Endometrial microvascular endothelial cells (primary cell): ENCODE data around the gene STAT4. TPM values are rescaled to one million over a fixed set of nuclear protein-coding genes. Genes with fewer than 3 reads are reported as not detected.

Experiments used
- in situ Hi-C: cut with HindIII; loops from 2 replicates; pipeline ENCODE4 v1.10.0; 2017; ENCODE audit warnings: low sequenced_read_pairs, low pct_unique_long_range_greater_than_20kb; ENCODE audit errors: inconsistent ontology term
- total RNA-seq: library from RNA; depleted of rRNA; stranded (reverse); fragments of >200 nt; gene quantifications from one replicate; pipeline ENCODE4 v1.2.3, GENCODE V29; 2015; ENCODE audit errors: inconsistent ontology term

STAT4 gene
- total RNA-seq, 1 donor from 2014 or later = not detected

DNA sequence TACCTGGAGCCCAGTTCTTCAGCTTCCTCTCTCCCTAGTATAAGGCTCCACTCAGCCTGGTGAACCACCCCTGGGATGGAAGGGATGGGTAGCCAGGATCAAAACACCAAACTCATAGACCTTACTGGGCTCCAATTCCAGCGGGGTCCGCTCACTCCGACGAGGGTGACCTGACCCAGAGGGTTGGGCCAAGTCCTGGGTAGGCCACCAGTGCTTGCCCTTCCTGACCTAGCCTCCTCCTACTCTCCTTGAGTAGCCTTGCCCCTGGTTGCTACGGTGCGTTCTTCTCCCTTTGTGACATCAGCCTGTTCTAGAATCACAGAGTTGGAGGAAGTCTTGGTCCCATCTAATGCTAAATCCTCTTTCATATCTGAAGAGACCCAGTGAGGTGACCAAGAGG is 537 bp upstream of the STAT4 start:
- in situ Hi-C loops = no loop called here

DNA sequence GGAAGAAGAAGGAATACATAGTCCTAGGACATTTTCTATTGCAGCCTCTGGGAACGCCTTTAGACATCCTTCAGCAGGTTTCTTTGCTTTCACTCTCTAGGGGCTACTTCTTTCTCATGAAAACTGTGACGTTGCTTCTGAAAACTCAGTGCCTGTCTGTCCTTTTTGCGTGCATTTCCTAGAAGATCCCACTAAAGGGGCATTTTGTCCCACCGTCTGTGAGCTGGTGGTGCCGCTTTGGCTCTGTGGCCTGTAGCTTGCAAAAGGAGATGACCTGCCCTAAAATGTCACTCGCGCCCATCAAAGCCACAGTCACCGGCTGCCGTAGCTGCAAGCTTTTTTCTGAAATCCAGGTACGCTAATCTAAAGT is 579 bp downstream of the STAT4 start:
- in situ Hi-C loops = no loop called here

DNA sequence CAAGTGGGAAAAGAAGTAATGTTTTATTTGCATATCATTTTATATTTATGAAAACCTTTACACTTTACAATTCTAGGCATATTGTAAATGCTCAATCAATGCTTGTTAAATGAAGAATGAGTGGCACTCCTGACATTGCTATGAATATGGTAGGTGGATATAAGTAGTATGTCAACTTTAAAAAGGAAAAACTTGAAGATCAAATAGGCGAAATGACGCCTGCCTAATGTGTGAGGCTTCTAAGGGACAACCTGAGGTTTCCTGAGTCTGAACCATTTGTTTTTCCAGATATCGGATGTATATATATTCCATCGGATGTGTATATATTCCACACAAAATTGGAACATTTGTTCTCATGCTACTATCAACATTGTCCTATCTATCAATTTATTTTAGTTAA is 1.4 kb downstream of the STAT4 start:
- in situ Hi-C loops = no loop called here

DNA sequence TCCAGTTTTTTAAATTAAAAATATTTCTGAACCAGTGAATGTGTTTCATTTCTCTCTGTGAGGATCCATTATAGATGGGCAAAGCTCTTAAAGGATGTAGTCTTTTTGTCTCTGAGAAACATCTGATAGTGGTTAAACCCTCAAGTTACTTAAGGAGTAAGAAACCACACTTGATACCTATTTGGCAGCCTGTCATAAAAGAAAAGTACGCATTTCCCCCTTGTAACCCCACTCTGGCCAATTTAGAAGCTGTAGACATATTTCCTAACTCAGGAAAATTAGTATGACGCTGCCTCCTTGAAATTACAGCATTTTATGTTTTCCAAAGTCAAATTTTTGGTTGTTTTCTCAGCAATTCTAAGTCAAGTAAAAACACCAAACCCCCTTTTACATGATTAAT is 2.0 kb downstream of the STAT4 start:
- in situ Hi-C loops = no loop called here

DNA sequence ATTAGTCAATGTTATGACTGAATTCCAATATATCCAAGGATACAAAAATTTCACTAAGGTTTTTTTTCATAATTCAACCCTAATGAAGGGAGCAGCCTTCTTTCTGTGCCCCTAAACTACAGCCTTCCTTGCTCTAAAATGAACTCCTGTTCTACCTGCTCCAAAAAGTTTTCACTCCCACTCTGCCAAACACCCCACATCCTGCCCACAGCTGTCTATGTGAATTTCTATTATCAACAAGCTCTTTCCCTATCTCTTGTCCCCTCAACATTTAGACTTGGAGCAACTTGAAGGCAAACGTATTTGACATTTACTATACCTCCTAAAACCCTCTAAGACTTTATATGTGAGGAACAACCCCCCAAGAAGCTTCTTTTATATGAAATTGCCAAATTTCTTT is 2.5 kb downstream of the STAT4 start:
- in situ Hi-C loops = no loop called here

DNA sequence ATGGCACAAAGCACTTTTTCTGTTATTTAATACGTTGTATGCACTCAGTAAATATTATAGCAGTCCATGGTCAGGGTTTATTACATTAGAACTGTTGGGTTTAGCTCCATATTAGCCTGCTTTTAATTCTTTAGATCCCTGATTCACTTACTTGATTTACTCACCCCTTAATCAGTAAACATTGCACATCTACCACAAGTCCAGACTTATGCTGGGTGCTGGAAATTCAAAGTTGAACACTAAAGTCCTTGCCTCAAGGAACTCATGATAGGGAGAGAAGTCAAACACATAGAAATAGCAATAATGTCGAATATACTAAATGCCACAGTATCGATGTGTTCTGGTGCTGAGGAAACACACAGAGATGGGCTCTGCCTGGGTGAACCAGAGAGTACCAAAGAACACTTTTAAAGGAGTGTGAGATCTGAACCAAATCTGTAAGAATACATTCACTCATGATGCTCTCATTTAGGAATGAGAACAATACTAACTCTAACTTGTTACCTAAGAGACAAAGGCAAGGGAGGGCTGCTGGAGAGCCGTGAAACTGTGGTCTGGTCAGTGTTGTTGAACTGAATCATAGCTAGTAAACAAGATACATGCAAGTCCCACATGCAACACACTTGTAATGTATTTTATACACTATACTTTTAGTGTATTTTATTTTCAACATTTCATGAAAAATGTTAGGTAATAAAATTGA is 4.9 kb downstream of the STAT4 start:
- in situ Hi-C loops = no loop called here

DNA sequence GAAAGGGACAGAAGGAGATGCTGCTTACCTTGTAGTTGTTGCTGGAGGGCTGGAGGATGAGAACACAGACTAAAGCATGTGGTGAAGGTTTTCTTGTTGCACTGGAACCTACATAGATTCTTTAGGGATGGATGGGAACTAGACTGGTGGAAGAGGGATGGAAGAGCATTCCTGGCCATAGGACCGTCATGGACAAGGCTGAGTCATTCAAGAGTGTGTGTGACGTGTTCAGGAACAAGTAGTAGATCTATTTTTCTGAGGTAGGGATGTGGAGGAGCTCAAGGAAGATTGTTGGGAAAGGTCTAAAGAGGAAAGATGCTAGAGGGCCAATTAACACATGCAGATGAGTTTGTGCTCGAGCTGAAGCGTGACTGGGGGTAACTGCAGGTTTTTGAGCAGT is 6.6 kb downstream of the STAT4 start:
- in situ Hi-C loops = no loop called here

DNA sequence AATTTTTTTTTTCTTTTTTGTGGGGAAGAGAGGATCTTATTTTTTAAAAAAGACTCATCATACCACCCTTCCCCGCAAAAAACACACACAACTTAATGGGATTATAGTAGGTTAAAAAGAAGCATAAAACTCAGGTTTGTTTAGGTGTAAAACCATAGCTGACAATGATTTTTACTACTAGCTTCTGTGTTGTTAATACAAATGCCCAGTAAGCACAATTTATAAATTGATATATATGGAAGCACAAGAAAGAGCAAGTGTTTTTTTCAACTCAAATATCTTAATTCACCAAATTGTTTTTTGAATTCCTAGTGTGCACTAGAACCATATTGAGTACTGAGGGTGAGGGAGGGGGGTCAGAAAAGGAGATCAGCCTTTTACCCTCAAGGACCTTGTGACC is 7.0 kb downstream of the STAT4 start:
- in situ Hi-C loops = no loop called here

DNA sequence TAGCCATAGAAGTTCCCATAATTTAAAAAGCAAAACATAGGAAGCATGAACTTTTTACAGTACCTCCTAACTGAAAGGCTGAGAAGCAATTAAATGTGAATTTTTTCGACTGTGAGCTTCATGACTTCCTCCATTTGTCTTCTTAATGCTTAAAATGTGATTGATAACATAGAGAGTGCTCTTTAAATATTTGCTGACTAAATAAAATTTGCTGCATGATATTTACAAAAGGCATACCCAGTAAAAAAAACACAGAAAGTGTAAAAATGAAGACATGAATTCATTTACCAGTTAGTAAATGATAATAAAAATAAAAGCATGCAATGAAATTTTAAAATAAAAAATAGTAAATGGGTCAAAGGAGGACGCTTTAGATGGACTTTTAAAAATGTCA is 21.9 kb downstream of the STAT4 start:
- in situ Hi-C loops = no loop called here

DNA sequence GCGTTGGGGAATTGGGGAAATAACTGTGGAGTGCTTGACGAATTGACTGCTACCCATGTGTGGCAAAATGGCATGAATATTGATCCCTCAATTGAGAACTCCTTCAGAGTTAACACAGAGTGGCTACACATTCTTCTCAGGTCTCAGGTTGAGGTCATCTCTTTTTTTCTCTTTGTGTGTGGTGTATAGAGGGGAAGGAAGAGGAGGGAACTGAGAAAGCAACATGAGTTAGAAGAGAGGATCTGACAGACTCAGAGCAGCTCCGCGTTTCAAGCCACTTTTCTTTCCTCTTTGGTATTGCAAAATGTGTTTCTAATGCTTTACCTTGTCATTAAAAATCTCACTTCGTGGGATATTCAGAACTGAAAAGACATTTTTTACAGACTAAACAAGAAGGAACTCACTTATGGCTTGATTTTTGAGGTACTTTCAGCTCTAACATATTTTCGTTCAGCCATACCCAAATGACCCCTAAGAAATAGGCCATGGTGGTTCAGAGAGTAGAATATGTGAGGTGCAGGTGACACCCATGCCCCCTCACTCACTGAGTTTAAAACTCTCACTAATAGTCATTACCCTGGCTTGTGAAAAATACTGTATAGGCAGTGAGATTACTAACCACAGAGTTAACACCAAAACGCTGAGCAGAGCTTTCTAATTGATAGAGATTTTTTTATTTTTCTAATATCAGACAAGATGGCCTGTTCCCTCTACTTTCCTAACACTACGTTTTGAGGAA is 22.5 kb downstream of the STAT4 start:
- in situ Hi-C loops = no loop called here

DNA sequence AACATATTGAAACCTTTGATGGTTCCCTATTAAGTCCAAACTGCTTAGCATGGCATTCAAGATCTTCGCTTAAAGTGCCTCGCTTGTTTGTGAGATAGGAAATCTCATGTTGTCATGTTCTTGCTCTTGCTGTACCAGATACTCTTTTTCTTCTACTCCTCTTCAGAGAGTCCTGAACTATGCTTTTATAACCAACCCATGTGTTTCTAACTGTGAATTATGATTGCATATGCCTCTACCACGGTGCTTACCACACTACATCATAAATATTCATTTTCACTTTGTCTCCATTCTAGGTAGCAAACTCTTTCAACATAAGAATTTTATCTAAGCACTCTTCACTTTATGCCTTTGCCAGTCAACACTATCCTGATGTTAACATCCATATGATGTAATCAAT is 23.6 kb downstream of the STAT4 start:
- in situ Hi-C loops = no loop called here

DNA sequence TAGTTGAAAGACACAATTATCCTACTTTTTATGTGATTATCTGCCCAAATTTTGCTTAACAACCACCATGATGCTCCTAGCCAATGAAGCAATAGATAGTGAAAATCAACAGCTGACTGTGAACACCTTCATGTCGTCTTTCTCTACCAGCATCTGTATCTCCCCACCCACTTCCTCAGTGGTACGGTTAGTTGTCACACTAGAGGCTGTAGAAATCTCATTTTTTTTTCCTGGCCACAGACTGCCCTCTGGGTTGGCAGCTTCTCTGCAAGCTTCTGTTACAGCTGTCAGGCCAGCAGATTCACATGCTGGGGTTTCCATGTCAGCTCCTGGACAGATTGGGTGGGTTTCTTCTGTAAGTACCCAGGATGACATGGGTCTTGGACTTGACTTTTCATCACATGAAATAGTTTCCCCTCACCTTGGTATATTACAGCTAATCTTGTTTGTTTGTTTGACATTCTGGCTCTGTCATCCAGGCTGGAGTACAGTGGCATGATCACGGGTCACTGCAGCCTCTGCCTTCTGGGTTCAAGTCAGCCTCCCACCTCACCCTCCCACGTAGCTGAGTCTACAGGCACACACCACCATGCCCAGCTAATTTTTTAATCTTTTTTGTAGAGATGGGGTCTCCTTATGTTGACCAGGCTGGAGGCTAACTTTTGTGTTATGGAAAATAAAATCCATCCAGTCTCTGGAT is 24.3 kb downstream of the STAT4 start:
- in situ Hi-C loops = no loop called here

DNA sequence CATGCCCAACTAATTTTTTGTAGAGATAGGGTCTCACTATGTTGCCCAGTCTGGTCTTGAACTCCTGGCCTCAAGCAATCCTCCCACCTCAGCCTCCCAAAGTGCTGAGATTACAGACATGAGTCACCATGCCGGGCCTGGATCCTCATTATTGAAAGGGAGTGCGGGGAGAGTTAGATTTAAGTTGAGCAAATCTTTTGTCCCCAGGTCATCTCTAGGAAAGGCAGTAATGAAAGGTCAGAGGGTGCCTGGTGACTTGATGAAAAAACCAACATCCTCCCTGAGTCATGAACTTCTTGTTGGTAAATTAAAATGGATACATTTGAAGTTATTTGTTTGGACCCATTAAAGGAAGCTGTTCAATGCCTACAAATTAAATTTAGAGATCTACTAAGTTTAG is 25.1 kb downstream of the STAT4 start:
- in situ Hi-C loops = no loop called here

DNA sequence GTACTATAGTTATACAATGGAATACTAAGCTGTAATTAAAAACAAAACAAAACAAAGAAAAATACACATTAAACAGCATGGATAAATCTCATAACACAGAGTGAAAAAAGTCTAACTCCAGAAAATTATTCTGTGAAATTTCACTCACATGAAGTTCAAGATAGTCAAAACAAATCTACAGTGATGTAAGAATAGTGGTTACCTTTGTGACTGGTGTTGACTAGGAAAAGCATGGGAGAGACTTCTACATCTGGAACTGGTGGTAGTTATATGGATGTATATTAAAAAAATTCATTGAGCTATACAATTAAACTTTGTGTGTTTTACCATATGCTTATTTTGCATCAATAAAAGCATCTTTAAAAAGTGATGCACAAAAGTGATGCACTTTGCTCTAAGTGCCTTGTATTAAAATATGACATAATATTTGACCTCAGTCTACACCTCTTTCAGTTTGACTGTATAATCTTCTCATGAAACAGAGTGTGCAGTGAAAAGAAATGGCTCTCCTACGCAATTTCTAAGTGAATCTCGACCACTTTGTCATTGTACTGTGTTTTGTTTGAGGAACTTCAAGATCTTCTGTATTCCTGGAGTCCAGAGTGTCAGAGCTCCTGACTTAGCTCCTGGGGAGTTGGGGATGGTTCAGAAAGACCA is 28.0 kb downstream of the STAT4 start:
- in situ Hi-C loops = no loop called here

DNA sequence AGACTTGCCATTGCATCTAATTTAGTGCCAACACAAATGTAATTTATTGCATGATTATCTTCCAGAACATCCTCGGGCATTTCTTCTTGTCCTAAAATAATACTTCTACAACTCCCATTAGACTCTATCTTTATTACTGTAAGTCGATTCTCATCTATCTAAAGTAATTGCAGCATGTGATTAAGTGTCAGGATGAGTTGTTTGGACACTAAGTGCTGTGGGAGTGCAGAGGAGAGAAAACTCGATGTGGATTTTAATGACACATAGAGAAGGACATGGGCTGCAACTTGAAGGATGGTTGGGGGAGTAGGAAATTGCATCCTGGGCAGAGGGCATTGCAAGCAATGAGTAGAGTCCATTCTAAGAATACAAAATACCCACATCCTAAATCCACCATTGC is 33.5 kb downstream of the STAT4 start:
- in situ Hi-C loops = no loop called here

DNA sequence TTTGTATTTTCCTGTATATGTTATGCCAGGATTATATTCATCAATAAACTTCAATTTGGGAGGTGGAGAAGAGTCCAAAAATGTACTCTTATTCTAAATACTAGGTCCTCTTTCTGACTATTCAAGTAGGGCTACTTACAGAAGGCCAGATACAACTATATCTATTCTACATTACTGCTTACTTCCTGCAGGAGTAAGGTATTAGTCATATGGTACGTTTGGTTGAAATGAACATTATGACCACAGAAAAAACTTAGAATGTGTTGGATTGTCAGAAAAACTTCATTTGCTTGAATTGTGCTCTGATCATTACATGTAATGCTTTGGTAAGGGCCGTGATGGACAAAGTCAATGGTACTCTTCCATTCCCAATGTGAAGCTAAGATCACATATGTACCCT is 35.0 kb downstream of the STAT4 start:
- in situ Hi-C loops = no loop called here

DNA sequence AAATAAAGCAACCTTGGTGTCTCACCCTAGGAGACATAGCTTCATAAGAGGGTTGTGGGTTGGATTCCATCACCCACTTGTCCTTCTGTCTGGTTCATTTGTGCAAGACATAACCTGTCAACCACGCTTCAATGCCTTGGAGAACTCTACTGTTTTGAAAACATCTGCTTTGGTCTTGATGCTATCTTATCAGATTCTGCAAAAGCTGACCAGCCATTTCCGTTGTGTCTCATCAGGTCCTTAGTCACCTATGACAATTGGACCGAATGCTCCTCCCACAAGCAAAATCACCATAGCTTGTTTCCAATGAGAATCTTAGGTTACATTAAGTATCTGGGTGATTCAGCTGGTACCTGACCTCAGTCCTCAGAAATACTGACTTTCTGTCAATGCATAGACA is 35.4 kb downstream of the STAT4 start:
- in situ Hi-C loops = no loop called here

DNA sequence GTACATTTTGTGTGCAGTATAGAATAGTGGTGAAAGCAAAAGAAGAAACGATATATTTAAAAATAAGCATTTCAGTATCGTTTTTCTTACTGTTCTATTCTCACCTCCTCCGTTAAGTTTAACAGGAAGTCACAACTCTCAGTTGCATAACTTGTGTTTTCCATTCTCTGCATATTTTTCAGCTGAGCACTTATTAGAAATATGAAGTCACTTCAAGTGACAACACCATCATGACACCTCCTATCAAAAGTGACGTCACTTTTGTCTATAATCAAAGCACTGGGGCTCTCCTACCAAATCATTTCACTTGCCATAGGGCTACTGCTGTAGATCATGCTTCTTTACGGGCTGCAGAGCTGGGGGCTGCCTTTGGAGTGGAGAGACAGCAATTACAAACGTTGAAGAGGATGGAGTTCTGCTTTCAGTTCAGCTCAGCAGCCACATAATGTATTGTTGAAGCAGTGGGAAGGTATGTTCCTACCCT is 36.3 kb downstream of the STAT4 start:
- in situ Hi-C loops = no loop called here

DNA sequence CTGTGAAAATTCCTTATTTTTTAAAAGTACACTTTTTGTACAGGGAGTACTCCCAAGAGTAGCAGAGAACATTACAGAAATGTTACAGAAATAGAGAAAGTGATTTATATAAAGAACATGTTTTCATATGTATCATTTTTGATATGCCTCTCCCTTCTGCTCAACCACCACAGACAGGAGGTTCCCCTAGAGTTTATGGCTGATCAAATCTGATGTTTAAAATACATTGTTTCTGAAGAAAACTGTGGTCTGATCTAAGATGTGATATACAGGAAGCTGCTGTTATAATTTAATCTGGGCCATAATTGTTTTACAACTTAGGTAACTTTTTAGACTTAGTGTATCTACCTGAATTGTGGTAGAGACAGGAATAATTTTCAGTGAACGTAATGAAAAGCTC is 37.0 kb downstream of the STAT4 start:
- in situ Hi-C loops = no loop called here

DNA sequence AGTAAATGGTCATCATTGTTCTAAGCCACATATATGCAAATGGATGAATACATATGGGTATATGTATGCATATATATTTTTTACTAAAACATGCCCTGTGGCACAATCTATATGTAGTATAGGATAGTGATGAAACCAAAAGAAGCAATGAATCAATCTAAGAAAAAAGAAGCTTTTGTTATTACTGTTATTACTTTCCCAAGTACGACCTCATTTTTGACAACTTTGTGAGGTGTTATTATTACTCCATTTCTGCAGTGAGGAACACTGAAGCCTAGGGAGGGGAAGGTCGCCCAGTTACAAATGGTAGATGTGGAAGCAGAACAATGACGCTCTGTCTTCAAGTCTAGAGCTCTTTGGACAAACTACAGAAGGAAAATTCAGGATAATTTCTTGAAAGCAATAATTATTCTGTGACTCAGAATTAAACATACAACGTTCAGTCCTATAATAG is 38.3 kb downstream of the STAT4 start:
- in situ Hi-C loops = no loop called here
